NCI-H128 (cell line): Measurements from ENCODE around the gene CSTPP1.

Source experiments
- DNase-seq: peaks from one replicate; lab custom pipeline; 2025; ENCODE audit not compliant: unreplicated experiment; lab: John Stamatoyannopoulos, UW

CSTPP1 gene

DNA sequence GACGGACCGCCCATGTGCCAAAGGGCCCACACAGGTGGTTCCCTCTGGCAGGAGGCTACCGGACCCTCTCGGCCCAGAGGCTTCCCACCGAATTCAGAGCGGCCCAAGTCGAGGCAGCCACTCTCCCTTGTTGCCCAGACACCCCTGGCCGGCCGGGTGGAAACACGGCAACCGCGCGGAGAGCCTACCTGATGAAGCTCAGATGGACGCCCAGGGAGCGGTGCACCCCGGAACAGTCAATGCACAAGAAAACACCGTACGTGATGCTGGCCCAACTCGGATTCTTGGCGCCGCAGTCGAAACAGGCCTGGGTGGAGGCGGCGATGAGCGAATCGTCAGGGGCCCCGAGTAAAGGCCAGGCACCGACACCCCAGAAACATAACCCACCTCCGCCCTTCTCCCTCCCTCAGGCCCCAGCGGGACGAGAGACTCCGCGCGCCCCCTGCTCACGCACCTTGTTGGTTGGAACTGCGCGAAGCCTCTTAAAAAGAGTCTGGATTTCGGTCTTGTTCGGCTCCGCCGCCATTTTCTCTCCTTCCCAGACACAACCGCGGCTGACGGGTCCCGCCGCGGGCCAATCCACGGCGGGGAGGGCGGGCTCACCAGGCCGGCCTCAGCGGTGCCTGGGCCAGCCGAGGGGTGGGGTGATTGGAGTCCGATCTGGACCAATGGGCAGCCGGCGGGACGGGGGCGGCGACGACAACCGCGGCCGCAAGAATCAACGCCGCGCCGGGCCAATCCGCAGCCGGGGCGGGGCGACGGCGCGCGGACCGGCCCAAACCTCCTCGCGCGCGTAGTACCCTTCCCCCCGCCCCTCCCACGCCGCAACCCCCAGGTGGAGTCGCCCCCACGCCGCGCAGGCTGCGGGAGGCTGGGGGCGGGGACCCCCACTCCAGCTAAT, 240.0 kb downstream of the CSTPP1 start, which contains the start of gene ARFGAP2:
Gene ARFGAP2 (minus strand): TSS at position 552 of the 901 bp plus-strand sequence. CDS start 26 bp downstream, at position 526.
- peak; percentile 90 for DNase-seq

DNA sequence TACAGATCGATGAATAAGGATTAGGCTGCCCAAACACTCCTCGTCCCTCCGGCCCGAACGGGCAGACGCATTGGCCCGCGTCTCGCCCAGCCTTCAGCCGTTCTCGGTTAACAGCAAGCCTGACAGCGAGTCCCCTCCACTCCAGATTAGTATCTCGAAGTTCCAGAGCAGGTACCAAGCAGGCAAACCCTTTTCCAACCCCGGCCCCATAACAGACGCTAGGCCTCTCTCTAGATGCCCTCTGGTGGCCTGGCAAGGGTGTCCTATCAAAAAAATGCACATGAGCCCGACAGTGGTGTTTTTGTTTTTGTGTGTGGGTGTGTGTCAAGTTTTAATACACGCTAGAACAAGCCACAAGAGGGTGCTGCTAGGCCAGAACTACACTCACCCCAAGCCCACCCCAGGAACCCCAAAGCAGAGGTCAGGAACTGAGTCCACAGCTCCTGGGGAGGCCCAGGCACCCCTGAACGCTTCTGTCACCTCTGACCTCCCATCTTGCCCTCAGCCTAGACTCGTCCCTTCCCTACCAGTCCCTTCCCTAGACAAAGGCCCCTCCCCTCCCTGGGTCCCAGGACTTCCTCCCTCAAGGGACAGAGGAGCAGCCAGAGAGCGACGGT, 240.8 kb downstream of the CSTPP1 start:
- peak; percentile 66 for DNase-seq

DNA sequence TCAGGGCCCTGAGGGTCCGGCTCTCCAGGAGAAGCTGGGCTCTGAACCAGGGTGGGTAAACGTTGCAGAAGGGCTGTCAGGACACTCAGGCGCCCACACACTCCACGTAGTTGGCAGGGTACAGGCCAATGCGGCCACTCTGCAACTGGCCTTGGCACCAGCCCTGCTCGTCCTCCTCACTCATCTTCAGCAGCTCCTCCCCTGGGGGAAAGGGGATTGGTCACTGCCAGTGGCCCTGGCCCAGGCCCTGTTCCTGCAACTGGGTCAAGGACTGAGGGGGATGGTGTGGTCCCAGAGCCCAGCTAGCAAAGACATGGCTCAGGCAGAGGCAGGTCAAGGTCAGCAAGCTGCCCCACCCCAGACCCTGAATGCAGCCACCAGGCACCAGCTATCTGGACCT, 241.3 kb downstream of the CSTPP1 start:
- no peak for DNase-seq

DNA sequence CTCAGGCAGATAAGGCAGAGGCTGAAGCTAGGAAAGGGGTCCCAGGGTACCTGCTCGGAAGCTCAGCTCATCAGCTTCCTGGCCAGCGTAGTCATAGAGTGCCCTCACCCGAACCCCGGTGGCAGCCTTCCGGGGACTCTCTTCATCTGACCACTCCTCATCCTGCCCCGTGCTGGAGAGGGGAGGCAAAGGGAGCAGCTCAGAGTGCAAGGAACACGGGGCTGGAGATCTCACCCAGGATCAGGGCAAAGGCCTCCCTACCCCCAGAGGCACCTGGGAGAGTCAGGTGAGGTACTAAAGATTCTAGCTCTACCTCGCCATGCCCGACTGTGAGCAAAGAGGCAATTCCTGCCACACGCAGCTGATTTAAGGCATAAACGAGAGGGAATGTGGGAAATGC, 241.8 kb downstream of the CSTPP1 start:
- DNase-seq: no peak

DNA sequence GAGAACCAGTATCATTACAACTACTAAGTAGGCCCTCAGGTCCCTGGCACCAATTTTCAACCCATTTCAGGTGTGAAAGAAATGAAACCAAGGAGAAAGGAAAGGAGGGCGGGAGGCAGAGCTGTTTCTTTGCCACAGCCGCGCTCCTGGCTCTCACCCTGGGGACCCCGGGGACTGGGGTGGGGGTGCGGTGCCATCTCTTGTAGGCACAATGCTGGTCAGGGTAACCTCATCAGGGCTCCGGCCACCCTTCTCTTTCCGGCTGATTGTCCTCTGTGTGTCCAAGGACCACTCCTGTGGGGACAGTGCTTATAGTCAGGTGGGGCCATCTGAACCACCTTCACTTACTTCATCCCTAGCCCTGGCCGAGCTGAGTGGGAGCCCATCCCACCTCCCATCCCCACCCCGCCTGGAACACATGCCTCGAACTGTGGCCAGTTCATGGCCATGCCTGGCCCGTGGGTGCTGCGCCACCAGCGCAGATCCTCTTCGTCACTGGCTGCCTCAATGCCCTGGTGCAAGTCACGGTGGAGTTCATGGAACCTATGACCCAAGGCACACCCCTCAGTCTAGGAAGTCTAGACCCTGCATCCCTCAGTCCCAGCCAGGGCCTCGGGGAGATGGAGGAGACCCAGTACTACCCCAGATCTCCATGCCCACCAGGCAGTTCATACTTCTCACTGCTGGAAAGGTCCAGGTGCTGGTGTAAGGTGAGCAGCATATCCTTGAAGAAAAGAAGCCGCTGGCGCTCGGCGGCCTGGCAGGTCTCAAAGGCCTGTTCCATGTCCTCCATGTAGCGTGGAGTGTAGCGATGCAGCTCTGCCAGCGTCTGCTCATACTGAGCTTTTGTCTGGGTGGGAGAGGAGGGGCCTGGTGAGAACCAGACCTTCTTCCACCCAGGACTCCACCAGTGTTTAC, 242.4 kb downstream of the CSTPP1 start:
- DNase-seq: no peak

DNA sequence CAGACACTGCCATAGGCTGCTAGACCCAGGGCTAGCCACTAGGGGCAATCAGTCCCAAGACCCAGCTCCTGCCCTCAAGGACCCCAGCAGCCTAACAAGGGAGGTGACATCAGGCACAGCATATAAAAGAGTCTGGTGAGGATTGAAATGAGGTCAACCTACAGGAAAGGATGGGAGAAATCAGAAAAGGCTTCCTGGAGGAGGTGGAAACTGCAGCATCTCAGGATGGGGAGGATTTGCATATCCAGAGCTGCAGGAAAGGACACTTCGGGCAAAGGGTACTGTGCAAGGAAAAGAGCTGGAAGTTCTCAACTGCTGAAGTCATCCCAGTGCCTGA, 243.1 kb downstream of the CSTPP1 start:
- no peak for DNase-seq

DNA sequence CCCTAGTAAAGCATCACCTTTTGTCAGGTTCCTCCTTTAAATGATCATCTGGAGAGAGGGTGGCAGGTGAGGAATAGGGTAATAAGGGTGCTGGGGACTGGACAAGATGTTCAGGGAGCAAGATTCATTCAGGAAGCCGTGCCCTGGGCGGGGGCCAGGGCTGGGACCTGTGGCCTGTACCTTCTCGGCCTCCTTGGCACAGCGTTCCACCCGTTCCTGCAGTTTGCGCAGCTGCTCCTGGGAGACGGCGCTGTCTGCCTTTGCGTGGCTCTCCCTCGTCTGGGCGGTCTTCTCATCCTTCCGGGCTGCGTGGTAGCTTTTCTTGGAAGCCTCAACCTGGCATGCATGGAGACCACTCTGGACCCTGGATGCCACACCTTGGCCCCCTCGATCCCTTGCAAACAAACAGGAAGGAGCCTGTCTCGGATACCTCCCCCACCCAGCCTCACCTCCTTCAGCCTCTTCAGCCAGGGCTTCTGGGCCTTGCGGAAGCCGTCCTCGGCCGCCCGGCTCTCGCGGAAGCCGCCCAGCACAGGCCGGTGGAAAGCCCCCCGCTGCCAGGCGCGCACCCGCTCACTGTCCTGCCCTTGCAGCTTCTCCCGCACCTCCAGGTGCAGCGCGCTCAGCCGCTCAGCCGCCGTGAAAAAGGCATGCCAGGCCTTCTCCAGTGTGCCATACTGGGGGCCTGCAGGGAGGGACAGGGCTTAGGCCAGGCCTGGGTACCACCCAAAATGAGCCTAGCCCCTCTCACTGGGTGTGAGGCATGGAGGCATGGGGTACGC, 243.6 kb downstream of the CSTPP1 start:
- no peak for DNase-seq

DNA sequence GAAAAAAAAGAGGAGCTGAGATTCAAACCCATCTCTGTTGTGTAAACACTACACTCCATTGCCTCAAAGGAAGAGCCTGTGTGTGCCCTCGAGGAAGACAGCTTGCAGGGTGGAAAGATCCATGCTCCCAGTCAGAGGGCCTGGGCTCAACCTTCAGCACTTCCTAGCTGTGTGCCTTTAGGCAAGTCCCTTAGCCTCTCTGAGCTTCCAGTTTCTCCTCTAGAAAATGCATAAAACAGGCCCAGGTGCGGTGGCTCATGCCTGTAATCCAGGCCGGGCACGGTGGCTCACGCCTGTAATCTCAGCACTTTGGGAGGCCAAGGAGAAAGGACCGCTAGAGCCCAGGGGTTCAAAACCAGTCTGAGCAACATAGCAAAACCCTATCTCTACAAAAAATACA, 244.7 kb downstream of the CSTPP1 start:
- no peak for DNase-seq

DNA sequence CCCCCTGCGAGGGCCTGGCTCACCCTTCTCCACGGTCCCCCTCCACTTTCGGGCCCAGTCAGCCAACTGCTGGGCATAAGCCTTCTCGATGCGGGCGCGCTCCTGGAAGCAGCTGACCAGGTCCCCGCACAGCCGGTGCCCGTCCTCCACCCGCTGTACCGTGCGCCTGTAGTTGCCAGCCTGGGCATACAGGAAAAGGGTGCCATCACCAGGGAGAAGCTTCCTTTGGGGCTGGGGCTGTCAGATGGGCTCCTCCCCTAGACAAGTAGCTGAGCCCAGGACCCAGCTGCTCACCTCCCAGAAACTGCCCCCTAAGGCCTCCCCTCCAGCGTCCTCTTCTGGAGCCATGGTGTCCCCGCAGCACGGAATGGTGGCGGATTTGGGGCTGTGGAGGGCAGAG, 245.8 kb downstream of the CSTPP1 start:
- no peak for DNase-seq

DNA sequence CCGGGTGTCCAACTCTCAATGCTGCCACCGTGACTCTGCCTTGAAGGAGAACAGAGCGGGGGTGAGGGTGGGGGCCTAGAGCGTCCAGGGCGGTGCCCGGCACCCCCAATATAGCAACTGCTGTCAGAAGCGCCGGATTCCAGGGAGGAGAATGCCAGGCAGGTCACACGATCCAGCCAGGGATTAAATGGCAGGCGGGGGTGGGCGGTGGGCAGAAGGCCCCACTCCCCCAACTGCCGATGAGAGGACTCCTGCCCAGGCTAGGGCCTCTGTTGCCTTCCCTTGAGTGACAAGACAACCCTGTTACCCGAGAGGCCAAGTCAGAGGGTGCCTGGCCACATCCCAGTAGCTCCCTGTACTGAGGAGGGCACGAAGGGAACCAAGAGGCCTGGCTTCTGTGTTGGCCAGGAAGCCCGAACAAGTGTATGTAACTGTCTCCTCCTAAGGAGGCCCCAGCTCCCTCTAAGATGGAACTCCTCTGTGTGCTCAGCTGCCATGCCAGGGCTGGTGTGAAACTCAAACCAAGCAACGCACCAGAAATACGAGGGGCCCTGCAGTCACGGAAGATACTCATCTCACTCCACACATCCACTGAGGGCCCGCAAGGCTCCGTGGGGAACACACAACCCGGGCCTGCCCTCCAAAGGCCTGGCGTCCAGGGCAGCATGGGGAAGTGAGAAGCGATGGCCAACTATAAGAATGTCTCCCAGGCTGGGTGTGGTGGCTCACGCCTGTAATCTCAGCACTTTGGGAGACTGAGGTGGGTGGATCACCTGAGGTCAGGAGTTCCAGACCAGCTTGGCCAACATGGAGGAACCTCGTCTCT, 246.7 kb downstream of the CSTPP1 start:
- no peak for DNase-seq

DNA sequence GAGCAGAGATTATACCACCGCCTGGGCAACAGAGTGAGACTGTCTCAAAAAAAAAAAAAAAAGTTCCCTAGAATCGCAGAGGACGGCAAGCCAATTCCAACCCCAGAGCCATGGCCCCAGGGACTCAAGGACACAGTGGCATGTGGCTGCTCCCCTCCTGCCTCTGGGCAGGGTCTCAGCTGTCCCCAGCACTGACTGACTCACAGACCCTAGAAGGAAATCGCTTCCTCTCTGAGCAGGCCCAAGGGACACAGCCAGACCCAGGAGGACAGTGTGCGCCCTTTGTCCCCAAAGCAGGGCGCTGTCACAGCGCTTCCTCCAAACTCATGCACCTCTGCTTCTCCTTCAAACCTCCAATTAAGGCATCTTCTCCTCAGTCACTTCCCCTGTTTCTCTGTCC, 247.4 kb downstream of the CSTPP1 start:
- no peak for DNase-seq

DNA sequence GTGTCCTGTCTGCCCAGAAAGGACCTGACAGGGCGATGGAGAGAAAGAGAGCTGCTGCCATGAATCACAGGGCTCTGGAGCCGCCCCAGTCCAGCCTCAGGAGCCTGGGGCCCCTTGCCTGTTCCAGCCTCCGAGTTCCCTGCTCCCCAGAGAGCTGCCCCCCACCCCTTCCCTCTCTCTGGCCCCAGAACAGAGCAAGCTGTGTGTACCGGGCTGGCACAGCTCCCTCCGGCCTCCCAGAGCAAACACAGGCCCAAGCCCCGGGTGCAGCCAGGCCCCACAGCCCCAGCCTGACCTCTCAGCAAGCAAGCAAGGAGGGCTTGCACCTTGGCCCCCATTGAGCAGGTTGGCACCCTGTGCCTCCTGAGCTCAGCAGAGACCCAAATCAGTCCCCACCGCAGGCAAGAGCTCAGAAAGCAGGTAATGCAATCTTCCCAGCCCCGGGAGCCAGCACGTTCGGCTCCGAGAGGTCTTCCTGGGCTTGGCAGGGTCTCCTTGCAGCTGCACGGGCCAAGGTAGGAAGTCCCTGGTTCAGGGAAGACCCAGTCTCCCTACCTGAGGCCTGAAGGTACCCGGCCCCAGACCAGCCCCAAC, 248.2 kb downstream of the CSTPP1 start:
- DNase-seq: no peak

DNA sequence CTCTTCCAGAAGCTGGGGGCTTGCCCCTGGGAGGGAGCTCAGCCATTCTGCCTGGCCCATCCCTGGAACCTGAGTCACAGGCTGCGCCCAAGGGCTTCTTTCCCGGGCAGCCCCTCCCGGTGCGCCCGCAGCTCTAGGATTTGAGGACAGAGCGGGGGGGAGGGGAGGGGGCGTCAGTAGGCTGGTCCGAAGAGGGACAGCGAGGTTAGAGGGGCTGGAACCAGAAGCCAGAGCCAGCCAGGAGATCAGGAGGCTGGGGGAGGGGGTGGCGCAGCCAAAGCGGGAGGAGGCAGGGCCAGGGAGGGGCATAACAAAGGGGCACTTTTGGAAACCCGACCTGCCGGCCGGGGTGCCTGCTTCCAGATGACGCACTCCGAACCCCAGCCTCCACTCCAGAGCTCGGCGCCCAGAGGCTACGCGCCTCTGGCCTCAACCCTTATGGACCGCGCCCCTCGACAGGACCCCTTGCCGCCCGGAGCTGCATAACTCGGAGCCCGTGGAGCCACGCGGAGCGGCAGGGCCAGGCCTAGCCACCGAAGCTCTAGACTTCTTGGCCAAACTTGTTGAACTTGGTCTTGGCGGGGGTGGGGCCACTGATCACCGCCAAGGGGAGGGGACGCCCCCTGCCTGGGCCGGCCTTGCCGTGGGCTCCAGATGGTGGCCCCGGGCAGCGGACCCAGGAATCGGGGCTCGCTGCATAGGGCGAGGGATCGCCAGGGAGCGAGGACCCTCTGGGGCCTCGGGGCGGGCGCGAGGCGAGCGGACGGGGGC, 248.9 kb downstream of the CSTPP1 start:
- DNase-seq: peak; percentile 43

DNA sequence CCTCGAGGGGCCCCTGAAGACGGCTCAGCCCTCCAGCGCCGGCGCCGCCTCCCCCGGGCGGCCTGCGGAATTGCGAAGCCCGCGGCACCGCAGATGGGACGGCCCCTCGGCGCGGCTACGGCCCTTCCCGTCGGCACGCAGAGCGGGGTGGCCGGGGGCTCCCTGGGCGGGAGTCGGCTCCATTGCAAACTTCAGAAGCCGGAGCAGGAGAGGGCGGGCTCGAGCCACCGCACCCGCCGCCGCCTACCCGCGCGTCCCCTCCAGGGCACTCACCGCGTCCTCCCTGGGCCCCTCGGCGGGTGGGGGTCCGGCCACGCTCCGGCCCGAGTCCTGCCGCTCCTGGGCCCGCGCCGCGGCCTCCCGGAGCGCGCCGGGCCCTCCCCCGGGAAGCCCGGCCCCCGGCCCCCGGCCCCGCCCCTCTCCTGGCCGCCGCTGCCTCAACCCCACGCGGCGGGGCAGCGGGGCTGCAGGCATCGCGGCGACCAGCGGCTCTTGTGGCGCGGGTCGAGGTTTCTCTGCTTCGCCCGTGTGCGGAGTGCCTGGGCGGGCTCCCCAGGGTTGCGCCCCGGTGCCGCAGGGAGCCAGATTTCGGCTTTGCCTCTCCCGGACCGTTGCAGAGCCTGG, 249.6 kb downstream of the CSTPP1 start, which contains the start of gene PACSIN3:
Gene PACSIN3 (minus strand): TSS at position 359 of the 624 bp plus-strand sequence. CDS start 3,707 bp downstream, outside the sequence.
- DNase-seq: peak; percentile 4

DNA sequence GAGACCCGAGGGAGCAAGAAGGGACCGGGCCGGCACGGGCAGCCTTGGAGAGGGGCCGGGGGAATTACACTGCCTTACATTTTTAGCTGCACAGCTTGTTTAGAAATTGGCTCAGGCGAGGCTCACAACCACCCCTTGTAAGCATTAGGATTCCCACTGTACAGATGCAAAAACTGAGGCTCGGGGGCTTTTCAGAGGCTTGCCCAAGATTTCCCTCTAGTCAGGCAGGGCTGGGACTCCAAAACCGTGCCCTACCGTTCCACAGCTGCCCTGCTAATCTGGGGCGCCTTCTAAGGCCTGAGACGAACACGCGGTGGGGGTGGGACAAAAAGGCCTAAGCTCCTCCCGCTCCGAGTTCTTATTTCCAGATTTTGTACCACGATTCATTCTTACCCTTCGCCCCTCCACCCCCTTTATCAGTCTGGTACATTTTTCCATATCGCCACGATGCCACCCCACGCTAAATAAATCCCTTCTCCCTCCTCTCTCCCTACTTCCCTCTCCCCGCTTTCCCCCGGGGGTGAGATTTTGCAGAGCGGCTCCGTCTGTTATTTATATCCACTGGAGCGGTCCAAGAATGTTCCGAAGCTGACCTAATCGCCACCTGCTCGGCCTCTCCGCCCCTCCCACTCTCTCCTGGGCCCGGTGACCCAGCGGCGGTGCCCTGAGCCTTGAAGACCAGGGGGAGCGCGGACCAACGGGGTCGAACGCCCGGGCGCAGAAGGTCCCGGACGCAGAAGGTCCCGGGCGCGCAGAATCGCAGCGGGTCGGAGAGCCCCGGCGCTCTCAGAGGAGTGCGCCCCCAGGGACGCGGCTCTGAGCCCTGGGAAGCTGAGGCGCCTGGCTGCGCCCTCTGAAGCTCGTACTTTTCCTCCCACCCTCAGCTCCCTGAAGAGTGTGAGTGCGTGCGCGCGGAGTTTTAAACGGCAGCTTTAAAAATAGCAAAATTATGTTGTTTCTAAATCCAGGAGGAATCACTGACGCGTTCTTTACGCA, 250.4 kb downstream of the CSTPP1 start:
- DNase-seq: no peak

DNA sequence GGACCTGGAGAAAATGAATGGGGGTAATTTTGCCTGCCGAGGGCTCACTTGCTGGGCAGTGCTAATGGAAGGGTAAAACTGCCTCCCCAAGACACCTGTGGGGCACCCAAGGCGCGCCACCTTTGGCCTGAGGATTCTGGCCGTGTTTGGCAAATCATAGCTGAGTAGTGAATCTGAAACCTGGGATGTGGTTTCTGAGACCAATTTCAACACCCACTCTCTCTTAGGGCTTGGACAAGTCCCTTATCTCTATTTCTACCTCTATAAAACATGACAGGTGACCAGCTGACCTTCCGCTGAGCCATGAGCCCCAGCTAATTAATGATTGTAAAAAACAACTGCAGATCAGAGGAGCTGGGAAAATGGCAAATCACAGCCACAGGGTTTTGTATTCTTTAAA, 251.2 kb downstream of the CSTPP1 start:
- no peak for DNase-seq

DNA sequence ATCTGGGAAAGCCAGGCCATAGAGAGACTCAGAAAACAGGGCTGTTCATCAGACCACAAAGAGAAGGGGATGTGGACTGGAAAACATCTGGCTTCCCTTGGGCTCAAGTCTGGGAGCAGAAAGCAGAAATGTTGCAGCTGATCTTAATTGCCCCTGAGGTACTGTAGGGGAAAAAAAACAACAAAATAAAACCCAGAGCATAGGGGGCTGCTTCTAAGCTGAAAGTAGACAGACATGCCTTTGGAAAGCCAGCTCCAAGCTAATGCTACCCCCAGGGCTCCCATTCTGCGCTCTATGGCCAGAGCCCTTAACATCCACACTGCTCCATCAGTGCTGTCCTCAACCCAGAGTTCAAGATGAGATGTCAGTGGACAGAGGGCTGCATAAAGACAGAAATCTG, 251.7 kb downstream of the CSTPP1 start:
- DNase-seq: no peak
